WTC11 (cell line): ENCODE results near the gene SUPT3H. TPM values are rescaled to one million over a fixed set of nuclear protein-coding genes. Genes with fewer than 3 reads are reported as not detected.

Experiments used
- ATAC-seq: fragments of 200-7000 bp; cut with Tn5 transposase; 2 replicates; pipeline ENCODE4 v1.10.0; 2021; ENCODE audit warnings: mild to moderate bottlenecking, moderate library complexity
- CTCF ChIA-PET: fragments of 300-600 bp; sonication (Branson Sonifier 250); formaldehyde crosslinking; loops from one replicate; lab custom pipeline; 2021; ENCODE audit warnings: antibody characterized with exemption; lab: Charles Lee
- POLR2A ChIA-PET: fragments of 350-600 bp; sonication (Branson Sonifier 250); formaldehyde crosslinking; loops from one replicate; lab custom pipeline; 2021; ENCODE audit warnings: antibody characterized with exemption; lab: Charles Lee
- DNase-seq: peaks from one replicate; pipeline ENCODE4 v3.0.0; 2021; ENCODE audit warnings: low spot score
- H3K27ac Mint-ChIP-seq: 2 replicates; pipeline ENCODE4 v1.8.0; 2021; ENCODE audit warnings: mixed read lengths
- H3K27me3 Mint-ChIP-seq: 2 replicates; pipeline ENCODE4 v1.8.0; 2021; ENCODE audit warnings: low read depth, mild to moderate bottlenecking, moderate library complexity, mixed read lengths
- H3K36me3 Mint-ChIP-seq: 2 replicates; pipeline ENCODE4 v1.8.0; 2021; ENCODE audit warnings: mixed read lengths
- H3K4me1 Mint-ChIP-seq: 2 replicates; pipeline ENCODE4 v1.8.0; 2022; ENCODE audit warnings: mixed read lengths
- H3K4me3 Mint-ChIP-seq: 2 replicates; pipeline ENCODE4 v1.8.0; 2021; ENCODE audit warnings: mild to moderate bottlenecking, moderate library complexity, mixed read lengths
- H3K9me3 Mint-ChIP-seq: 2 replicates; pipeline ENCODE4 v1.8.0; 2021; ENCODE audit warnings: mixed read lengths
- CDX4 ChIP-seq: fragments of 250-450 bp; sonication (Bioruptor Pico); IDR thresholded peaks from 2 replicates; pipeline ENCODE4 v1.9.0; 2021; ENCODE audit warnings: moderate library complexity, mild to moderate bottlenecking, inconsistent platforms, borderline replicate concordance
- CREB1 ChIP-seq: sonication (generic); formaldehyde crosslinking; IDR thresholded peaks from 2 replicates; pipeline ENCODE4 v1.8.0; 2023; ENCODE audit warnings: mild to moderate bottlenecking, missing genetic modification reagents
- CREM ChIP-seq: sonication (generic); formaldehyde crosslinking; IDR thresholded peaks from 2 replicates; pipeline ENCODE4 v1.8.1; 2022; ENCODE audit warnings: mild to moderate bottlenecking, missing genetic modification reagents, moderate library complexity
- CTCF ChIP-seq: fragments of 200-600 bp; IDR thresholded peaks from 2 replicates; pipeline ENCODE4 v1.8.0; 2022; ENCODE audit warnings: antibody characterized with exemption
- E2F1 ChIP-seq: sonication (generic); formaldehyde crosslinking; IDR thresholded peaks from 2 replicates; pipeline ENCODE4 v1.8.0; 2022; ENCODE audit warnings: mild to moderate bottlenecking, missing genetic modification reagents
- E2F4 ChIP-seq: sonication (generic); formaldehyde crosslinking; IDR thresholded peaks from 2 replicates; pipeline ENCODE4 v1.8.1; 2022; ENCODE audit warnings: low read depth, mild to moderate bottlenecking, moderate library complexity, missing genetic modification reagents, borderline replicate concordance
- GTF2I ChIP-seq: fragments of 250-450 bp; sonication (Bioruptor Pico); conservative IDR thresholded peaks from 2 replicates; pipeline ENCODE4 v1.4.0; 2021; ENCODE audit warnings: mild to moderate bottlenecking
- IRF1 ChIP-seq: sonication (generic); formaldehyde crosslinking; IDR thresholded peaks from 2 replicates; pipeline ENCODE4 v1.8.0; 2023; ENCODE audit warnings: missing genetic modification reagents
- KAT7 ChIP-seq: sonication (generic); formaldehyde crosslinking; IDR thresholded peaks from 2 replicates; pipeline ENCODE4 v1.8.1; 2023; ENCODE audit warnings: missing genetic modification reagents, mild to moderate bottlenecking, borderline replicate concordance
- RELA ChIP-seq: sonication (generic); formaldehyde crosslinking; IDR thresholded peaks from 2 replicates; pipeline ENCODE4 v1.8.1; 2022; ENCODE audit warnings: missing genetic modification reagents, mild to moderate bottlenecking, borderline replicate concordance
- ZBTB43 ChIP-seq: sonication (generic); formaldehyde crosslinking; IDR thresholded peaks from 2 replicates; pipeline ENCODE4 v1.8.1; 2023; ENCODE audit warnings: mild to moderate bottlenecking, missing genetic modification reagents
- ZNF121 ChIP-seq: sonication (generic); formaldehyde crosslinking; IDR thresholded peaks from 2 replicates; pipeline ENCODE4 v1.8.0; 2023; ENCODE audit warnings: missing genetic modification reagents
- ZNF423 ChIP-seq: fragments of 250-450 bp; sonication (Bioruptor Pico); IDR thresholded peaks from 2 replicates; pipeline ENCODE4 v2.1.2; 2022; ENCODE audit warnings: mild to moderate bottlenecking, moderate library complexity
- ZNF425 ChIP-seq: fragments of 250-450 bp; sonication (Bioruptor Pico); conservative IDR thresholded peaks from 2 replicates; pipeline ENCODE4 v1.9.0; 2021; ENCODE audit warnings: mild to moderate bottlenecking
- total RNA-seq: library from RNA; stranded (reverse); gene quantifications from 3 replicates; pipeline ENCODE4 v1.2.3, GENCODE V29; 2021

SUPT3H gene
- total RNA-seq, 1 experiment from 2014 or later, result 15.3 TPM

GRCh38 chr6:45301348-45302142, 76.2 kb downstream of the SUPT3H start:
- CTCF ChIA-PET, result no interaction called here
- H3K36me3 Mint-ChIP-seq, result peaks cover 16% of the 10 kb centered on the region

GRCh38 chr6:45300736-45301135, 77.0 kb downstream of the SUPT3H start:
- Mint-ChIP-seq H3K27me3 (no peaks in the 10 kb centered on the region), H3K36me3 (peaks cover 8% of the 10 kb centered on the region), H3K27ac (no peak overlapping the region), H3K4me1 (no peaks in the 10 kb centered on the region), H3K9me3 (peaks cover 16% of the 10 kb centered on the region), H3K4me3 (no peak overlapping the region)
- ChIA-PET POLR2A (no interaction called here), CTCF (no interaction called here)
- DNase-seq, result no peak
- ATAC-seq, result no peak
- no peak for TF ChIP-seq ZNF423 (CRISPR knock-in tag)
- no peak for TF ChIP-seq GTF2I (CRISPR knock-in tag)
- TF ChIP-seq CREM (CRISPR knock-in tag), result no peak
- TF ChIP-seq E2F1 (CRISPR knock-in tag), result no peak
- no peak for TF ChIP-seq CDX4
- TF ChIP-seq KAT7 (CRISPR knock-in tag), result no peak
- no peak for TF ChIP-seq ZNF121

More at GRCh38 chr6:45301348-45302142, 76.2 kb downstream of the SUPT3H start:
- no peak for ATAC-seq
- 0 out of 2 replicates have a peak, but pooled peaks cover 2% of the 10 kb centered on the region for H3K27me3 Mint-ChIP-seq
- H3K4me3 Mint-ChIP-seq, result no peak overlapping the region
- H3K4me1 Mint-ChIP-seq, result no peaks in the 10 kb centered on the region
- H3K9me3 Mint-ChIP-seq, result peaks cover 24% of the 10 kb centered on the region
- TF ChIP-seq ZNF425 (CRISPR knock-in tag), result no peak
- no peak for TF ChIP-seq RELA (CRISPR knock-in tag)
- no peak for TF ChIP-seq ZBTB43 (CRISPR knock-in tag)
- TF ChIP-seq CREB1 (CRISPR knock-in tag), result no peak
- TF ChIP-seq CTCF, result no peak
- TF ChIP-seq IRF1 (CRISPR knock-in tag), result no peak
- no peak for TF ChIP-seq E2F4 (CRISPR knock-in tag)
- TF ChIP-seq, all 79 proteins: peak for 0
- H3K27ac Mint-ChIP-seq, result no peak overlapping the region
- no peak for DNase-seq
- POLR2A ChIA-PET, result no interaction called here
